Measurements from ENCODE around the gene PLEKHG4. TPM values are rescaled to one million over a fixed set of nuclear protein-coding genes. Genes with fewer than 3 reads are reported as not detected.

PLEKHG4 gene
- total and polyA plus RNA-seq, 9 of the 15 experiments (the other 6 are each of a cell fraction or from before 2014, with no cell fraction given), result 3.7 to 36.8 (median 17.9) TPM

GRCh38 chr16:67244387-67245185, 34.7 kb upstream of the PLEKHG4 start (continued):
- no peak for TF ChIP-seq SLC30A9 (CRISPR knock-in tag; IDR thresholded peaks at IDR 0.05)
- TF ChIP-seq RREB1 (CRISPR knock-in tag; IDR thresholded peaks at IDR 0.05), result no peak
- TF ChIP-seq E2F5 (CRISPR knock-in tag; IDR thresholded peaks at IDR 0.05), result no peak
- 0 out of 2 replicates have a peak, but pooled peaks have one; percentile 8 for TF ChIP-seq USF1 (CRISPR knock-in tag; IDR thresholded peaks at IDR 0.05)
- no peak for TF ChIP-seq ZNF282 (CRISPR knock-in tag; IDR thresholded peaks at IDR 0.05)
- TF ChIP-seq SMARCA4 (IDR thresholded peaks at IDR 0.05), result peak; percentile 51
- TF ChIP-seq ZKSCAN3 (CRISPR knock-in tag; IDR thresholded peaks at IDR 0.05), result no peak
- TF ChIP-seq ZNF398 (CRISPR knock-in tag; IDR thresholded peaks at IDR 0.05), result no peak
- TF ChIP-seq ZBTB43 (CRISPR knock-in tag; IDR thresholded peaks at IDR 0.05), result no peak
- no peak for TF ChIP-seq ASH1L (IDR thresholded peaks at IDR 0.05; ENCODE audit: borderline replicate concordance, low read depth, partially characterized antibody)
- TF ChIP-seq HDAC2 (IDR thresholded peaks at IDR 0.05), result 0 out of 2 replicates have a peak, but pooled peaks have one; percentile 33
- no peak for TF ChIP-seq ZNF830 (CRISPR knock-in tag; IDR thresholded peaks at IDR 0.05)
- no peak for TF ChIP-seq CEBPB (tag; IDR thresholded peaks at IDR 0.05)
- TF ChIP-seq TARDBP (IDR thresholded peaks at IDR 0.05), result no peak
- no peak for TF ChIP-seq E2F3 (CRISPR knock-in tag; IDR thresholded peaks at IDR 0.05)
- no peak for TF ChIP-seq ZNF449 (CRISPR knock-in tag; IDR thresholded peaks at IDR 0.05)
